Vagina (tissue), 2 donors: ENCODE measurements around the gene TMEM132C. TPM values are rescaled to one million over a fixed set of nuclear protein-coding genes. Genes with fewer than 3 reads are reported as not detected.

ENCODE experiments used
- DNase-seq, 2 donors: peaks; one replicate each; pipeline ENCODE4 v3.0.0-alpha.2; 2017; ENCODE audit errors: extremely low spot score in 2 of 2
- H3K27ac ChIP-seq: fragments of 200-600 bp; sonication (generic); one replicate; pipeline ENCODE4 v1.5.1; 2019
- H3K27me3 ChIP-seq: fragments of 200-600 bp; sonication (generic); one replicate; pipeline ENCODE4 v1.5.1; 2019
- H3K36me3 ChIP-seq, 2 donors: fragments of 200-600 bp; sonication (generic); one replicate each; pipeline ENCODE4 v1.5.1; 2017 to 2019
- H3K4me1 ChIP-seq: fragments of 200-600 bp; sonication (generic); one replicate; pipeline ENCODE4 v1.5.1; 2019
- H3K4me3 ChIP-seq, 2 donors: fragments of 200-600 bp; sonication (generic); 1 replicate in 1 of 2; 2 replicates in 1 of 2; pipeline ENCODE4 v1.5.1; 2016 to 2019
- H3K9me3 ChIP-seq: fragments of 200-600 bp; sonication (generic); one replicate; pipeline ENCODE4 v1.5.1; 2019
- CTCF ChIP-seq, 3 experiments: fragments of 450-650 bp in 2 of 3; fragments of 200-600 bp in 1 of 3; sonication (generic) in 1 of 3; IDR thresholded peaks; one replicate each; pipeline ENCODE4 v1.5.1; 2017 to 2019; ENCODE audit warnings: antibody characterized with exemption in 3 of 3, mild to moderate bottlenecking in 2 of 3, moderate library complexity in 2 of 3
- POLR2A ChIP-seq, 2 donors: fragments of 450-650 bp; IDR thresholded peaks; one replicate each; pipeline ENCODE4 v1.6.1; 2017; ENCODE audit warnings: antibody characterized with exemption in 2 of 2, mild to moderate bottlenecking in 2 of 2, moderate library complexity in 2 of 2
- POLR2AphosphoS5 ChIP-seq, 2 donors: sonication (generic); formaldehyde crosslinking; IDR thresholded peaks; one replicate each; pipeline ENCODE4 v1.9.0; 2017; ENCODE audit warnings: antibody characterized with exemption in 2 of 2, mild to moderate bottlenecking in 2 of 2, low read depth in 1 of 2; ENCODE audit not compliant: insufficient read depth in 1 of 2
- intact Hi-C: fragments of 100-400 bp; cut with DNase I; formaldehyde crosslinking; loops from one replicate; pipeline ENCODE4 v1.15.1; 2023
- total RNA-seq: library from RNA; depleted of rRNA; stranded (reverse); fragments of >200 nt; gene quantifications from one replicate; pipeline ENCODE4 v1.2.3, GENCODE V29; 2016

Gene TMEM132C
- total RNA-seq, 1 donor from 2014 or later = 20.6 TPM

- intact Hi-C loops = no loop called here
- H3K36me3 ChIP-seq = no peaks in the 10 kb centered on the region
- H3K27me3 ChIP-seq = no peaks in the 10 kb centered on the region
- DNase-seq = no peak
- peaks cover 4% of the 10 kb centered on the region for H3K4me1 ChIP-seq
- H3K9me3 ChIP-seq = no peaks in the 10 kb centered on the region
- H3K4me3 ChIP-seq = no peak overlapping the region
- no peak for TF ChIP-seq POLR2A (IDR thresholded peaks at IDR 0.05)
- no peak for TF ChIP-seq CTCF (IDR thresholded peaks at IDR 0.05)
- TF ChIP-seq POLR2AphosphoS5 (IDR thresholded peaks at IDR 0.05; ENCODE audit: insufficient read depth in 1 of 2, low read depth in 1 of 2) = no peak
- H3K27ac ChIP-seq = no peak overlapping the region
These were observed 442.7 kb downstream of the TMEM132C start for GRCh38 chr12:128709660-128710059.

- Histone ChIP-seq H3K4me3 (no peak overlapping the region), H3K27me3 (no peaks in the 10 kb centered on the region), H3K36me3 (no peaks in the 10 kb centered on the region), H3K4me1 (peaks cover 4% of the 10 kb centered on the region), H3K9me3 (no peaks in the 10 kb centered on the region), H3K27ac (no peak overlapping the region)
- DNase-seq = no peak
- no peak for TF ChIP-seq CTCF (IDR thresholded peaks at IDR 0.05)
- TF ChIP-seq POLR2AphosphoS5 (IDR thresholded peaks at IDR 0.05; ENCODE audit: insufficient read depth in 1 of 2, low read depth in 1 of 2) = no peak
- TF ChIP-seq POLR2A (IDR thresholded peaks at IDR 0.05) = no peak
- intact Hi-C loops = no loop called here
These were observed 444.5 kb downstream of the TMEM132C start for GRCh38 chr12:128711486-128711885.

GRCh38 chr12:128712622-128713021, 445.7 kb downstream of the TMEM132C start:
- DNase-seq = no peak
- intact Hi-C loops = no loop called here
- Histone ChIP-seq H3K36me3 (no peaks in the 10 kb centered on the region), H3K27me3 (no peaks in the 10 kb centered on the region), H3K4me1 (peaks cover 4% of the 10 kb centered on the region), H3K9me3 (no peaks in the 10 kb centered on the region), H3K4me3 (no peak overlapping the region), H3K27ac (no peak overlapping the region)
- TF ChIP-seq CTCF (IDR thresholded peaks at IDR 0.05) (no peak), POLR2AphosphoS5 (IDR thresholded peaks at IDR 0.05; ENCODE audit: insufficient read depth in 1 of 2, low read depth in 1 of 2) (no peak), POLR2A (IDR thresholded peaks at IDR 0.05) (no peak)

- intact Hi-C loops = no loop called here
- Histone ChIP-seq H3K9me3 (no peaks in the 10 kb centered on the region), H3K4me1 (no peaks in the 10 kb centered on the region), H3K4me3 (no peak overlapping the region), H3K27me3 (no peaks in the 10 kb centered on the region), H3K27ac (no peak overlapping the region), H3K36me3 (no peaks in the 10 kb centered on the region)
- no peak for TF ChIP-seq CTCF (IDR thresholded peaks at IDR 0.05)
- TF ChIP-seq POLR2A (IDR thresholded peaks at IDR 0.05) = no peak
- no peak for TF ChIP-seq POLR2AphosphoS5 (IDR thresholded peaks at IDR 0.05; ENCODE audit: insufficient read depth in 1 of 2, low read depth in 1 of 2)
- DNase-seq = no peak
These were observed 448.5 kb downstream of the TMEM132C start for GRCh38 chr12:128715485-128715884.

- intact Hi-C loops = no loop called here
- no peak overlapping the region for H3K27ac ChIP-seq
- no peaks in the 10 kb centered on the region for H3K9me3 ChIP-seq
- H3K27me3 ChIP-seq = no peaks in the 10 kb centered on the region
- TF ChIP-seq POLR2AphosphoS5 (IDR thresholded peaks at IDR 0.05; ENCODE audit: insufficient read depth in 1 of 2, low read depth in 1 of 2) = no peak
- no peak for TF ChIP-seq CTCF (IDR thresholded peaks at IDR 0.05)
- TF ChIP-seq POLR2A (IDR thresholded peaks at IDR 0.05) = no peak
- no peaks in the 10 kb centered on the region for H3K36me3 ChIP-seq
- no peaks in the 10 kb centered on the region for H3K4me1 ChIP-seq
- no peak for DNase-seq
- no peak overlapping the region for H3K4me3 ChIP-seq
These were observed 457.6 kb downstream of the TMEM132C start for GRCh38 chr12:128724468-128725046.
